Endothelial cell of umbilical vein (primary cell): ENCODE measurements around the gene ANAPC5.
"Not testable (repeated sequence)": the region's sequence is repeated elsewhere in the genome, so short reads cannot be mapped to it uniquely, and the experiment has no call there.

Source experiments
- CTCF ChIP-seq, 2 donors: IDR thresholded peaks; 1 replicate in 1 of 2; 2 replicates in 1 of 2; pipeline ENCODE4 v1.5.1; 2011; ENCODE audit warnings: low read length in 2 of 2, mild to moderate bottlenecking in 2 of 2, moderate library complexity in 2 of 2, control low read depth in 1 of 2, inconsistent platforms in 1 of 2, low read depth in 1 of 2; ENCODE audit not compliant: insufficient read depth in 1 of 2; ENCODE audit errors: extremely low read depth in 1 of 2
- EZH2 ChIP-seq: IDR thresholded peaks from 2 replicates; pipeline ENCODE4 v1.6.1; 2012; ENCODE audit warnings: borderline replicate concordance, low read depth, mild to moderate bottlenecking, moderate library complexity, low read length, inconsistent platforms; ENCODE audit not compliant: severe bottlenecking
- MAX ChIP-seq: IDR thresholded peaks from 2 replicates; pipeline ENCODE4 v1.6.1; 2011; ENCODE audit not compliant: insufficient read depth, insufficient read length
- POLR2AphosphoS5 ChIP-seq: IDR thresholded peaks from 2 replicates; pipeline ENCODE4 v1.6.1; 2012; ENCODE audit warnings: low read depth, mild to moderate bottlenecking, control low read depth, low read length, moderate library complexity; ENCODE audit not compliant: insufficient read depth

GRCh38 chr12:121281116-121281515, 71.1 kb downstream of the ANAPC5 start:
- TF ChIP-seq CTCF (IDR thresholded peaks at IDR 0.05; ENCODE audit: extremely low read depth in 1 of 2, insufficient read depth in 1 of 2, low read depth in 1 of 2, low read length in 2 of 2); POLR2AphosphoS5; EZH2; MAX: not testable (repeated sequence)
